Heart left ventricle (tissue), 16 donors: Measurements from ENCODE around the gene ZYG11B. TPM values are rescaled to one million over a fixed set of nuclear protein-coding genes. Genes with fewer than 3 reads are reported as not detected.

Source experiments
- ATAC-seq, 4 donors: fragments of 200-7000 bp; cut with Tn5 transposase; one replicate each; pipeline ENCODE4 v1.9.1; 2020 to 2022; ENCODE audit warnings: moderate library complexity in 4 of 4, mild to moderate bottlenecking in 3 of 4, moderate number of reproducible peaks in 1 of 4
- DNase-seq, 5 donors: peaks; one replicate each; pipeline ENCODE4 v3.0.0-alpha.2; 2020
- H3K27ac ChIP-seq, 12 donors: fragments of 200-600 bp; sonication (generic) in 4 of 12; one replicate each; pipeline versions ENCODE4 v1.5.0 to v1.8.0; 2016 to 2022; ENCODE audit warnings: mild to moderate bottlenecking in 2 of 12
- H3K27me3 ChIP-seq, 9 donors: fragments of 200-600 bp; sonication (generic) in 2 of 9; one replicate each; pipeline versions ENCODE4 v1.5.1 to v1.8.0; 2016 to 2022; ENCODE audit warnings: mild to moderate bottlenecking in 3 of 9
- H3K36me3 ChIP-seq, 9 donors: fragments of 200-600 bp; sonication (generic) in 2 of 9; one replicate each; pipeline versions ENCODE4 v1.5.0 to v1.8.0; 2018 to 2022; ENCODE audit warnings: mild to moderate bottlenecking in 2 of 9
- H3K4me1 ChIP-seq, 12 donors: fragments of 200-600 bp; sonication (generic) in 4 of 12; one replicate each; pipeline versions ENCODE4 v1.5.0 to v1.8.0; 2016 to 2022; ENCODE audit warnings: mild to moderate bottlenecking in 3 of 12
- H3K4me3 ChIP-seq, 12 donors: fragments of 200-600 bp; sonication (generic) in 4 of 12; one replicate each; pipeline versions ENCODE4 v1.5.0 to v1.8.0; 2017 to 2022; ENCODE audit warnings: mild to moderate bottlenecking in 9 of 12, moderate library complexity in 4 of 12
- H3K9me3 ChIP-seq, 12 donors: fragments of 200-600 bp; sonication (generic) in 4 of 12; one replicate each; pipeline versions ENCODE4 v1.5.0 to v1.8.0; 2016 to 2022; ENCODE audit warnings: mild to moderate bottlenecking in 1 of 12
- POLR2A ChIP-seq, 2 donors: fragments of 450-650 bp; IDR thresholded peaks; one replicate each; pipeline ENCODE4 v1.6.1; 2017; ENCODE audit warnings: antibody characterized with exemption in 2 of 2, mild to moderate bottlenecking in 2 of 2, moderate library complexity in 2 of 2
- WGBS, 4 donors: extraction: QIAGEN DNeasy Blood & Tissue Kit in 2 of 4; methylation state at CpG; one replicate each; pipeline versions ENCODE4 v1.1.5 to v1.1.7; 2013 to 2018; 5-methylcytosine and 5-hydroxymethylcytosine counted together
- intact Hi-C, 10 donors: fragments of 100-400 bp; cut with DNase I; formaldehyde crosslinking; loops; one replicate each; pipeline versions ENCODE4 v1.11.1 to v1.14.2; 2022
- polyA plus RNA-seq, 2 donors: library from polyadenylated mRNA; stranded (reverse); fragments of 200-250 nt; gene quantifications; one replicate each; pipeline ENCODE4 v1.2.3, GENCODE V29; 2013
- total RNA-seq, 9 donors: library from RNA; depleted of rRNA in 2 of 9; stranded (reverse); fragments of >200 nt in 2 of 9; fragmentation: NEBNext Ultra II Directional in 3 of 9; extraction: Animal tissue kit (Norgen Biotek cat#: 25700) in 3 of 9; gene quantifications; one replicate each; pipeline versions ENCODE4 v1.1.0 to v1.2.4, GENCODE V29; 2016 to 2023
- TF ChIP-seq, protein P1 (sequence below), 12 donors: fragments of 200-600 bp; sonication (generic) in 4 of 12; IDR thresholded peaks; one replicate each; pipeline versions ENCODE4 v1.5.0 to v1.8.0; 2018 to 2022; ENCODE audit warnings: antibody characterized with exemption in 12 of 12, mild to moderate bottlenecking in 5 of 12
- donor health status: ischemic (EF 13 %, LVEDD 7.1; RV severe dilation, severe dysfunction).
- donor health status: healthy with polysubstance abuse.
- donor health status: DM: no; HTN: yes; CAD: no.
- donor health status: DM: no; HTN: no; CAD: no.
- donor health status: ischemic (EF 25% LVEDD 6.9; RV normal size, moderate dysfunction).
- donor health status: ischemic (EF 25% LVEDD 5.7; RV mildly dilated, moderate dysfunction).
- donor health status: healthy.
- donor health status: DM: yes; HTN: yes; CAD: no.
- donor health status: ischemic (EF 35%, LVEDD 5.7; RV mildly dilated, moderate dysfunction).
- donor health status: nonischemic (EF 11% LVEDD 7.7; RV severe dilation, severe dysfunction).
- donor health status: DM: yes; HTN: yes; CAD: no.
- donor health status: PGD.
- donor health status: ischemic (EF 29% LVEDD 5.4; RV normal size, mild dysfunction).
- donor health status: nonischemic (EF 23%, LVEDD 6.1; RV moderate dilation, normal function).

Gene ZYG11B
- total and polyA plus RNA-seq, 11 donors = 16.6 to 85.4 (median 62.6) TPM

DNA sequence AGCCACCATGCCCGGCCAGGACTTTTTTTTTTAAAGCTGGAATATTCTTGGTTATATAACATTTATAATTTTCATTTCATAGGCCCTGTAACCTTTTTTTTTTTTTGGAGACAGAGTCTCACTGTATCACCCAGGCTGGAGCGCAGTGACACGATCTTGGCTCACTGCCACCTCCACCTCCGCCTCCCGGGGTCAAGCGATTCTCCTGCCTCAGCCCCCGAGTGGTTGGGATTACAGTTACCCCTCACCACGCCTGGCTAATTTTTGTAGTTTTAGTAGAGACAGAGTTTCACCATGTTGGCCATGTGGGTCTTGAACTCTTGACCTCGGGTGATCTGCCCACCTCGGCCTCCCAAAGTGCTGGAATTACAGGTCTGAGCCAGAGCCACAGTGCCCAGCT is 12.6 kb downstream of the ZYG11B start:
- ATAC-seq (peak in 2 of 4 donors; percentile 29 to 59), DNase-seq (peak in 3 of 5 donors; percentile 29 to 51 (median 45))
- peaks cover 0 to 52% (median 23%) of the 10 kb centered on the region in 12 donors for H3K4me1 ChIP-seq
- peak overlapping the region in 10 of 12 donors; percentile 20 to 73 (median 58) for H3K27ac ChIP-seq
- no peaks in the 10 kb centered on the region for H3K27me3 ChIP-seq
- WGBS, 4 donors = 44 to 60% (median 49%) methylated on average over 10 of the region's 10 CpGs
- no peaks in the 10 kb centered on the region for H3K9me3 ChIP-seq
- no peak overlapping the region for H3K4me3 ChIP-seq
- H3K36me3 ChIP-seq = no peaks in the 10 kb centered on the region
- TF ChIP-seq POLR2A (IDR thresholded peaks at IDR 0.05) = no peak
- TF ChIP-seq, protein P1, sequence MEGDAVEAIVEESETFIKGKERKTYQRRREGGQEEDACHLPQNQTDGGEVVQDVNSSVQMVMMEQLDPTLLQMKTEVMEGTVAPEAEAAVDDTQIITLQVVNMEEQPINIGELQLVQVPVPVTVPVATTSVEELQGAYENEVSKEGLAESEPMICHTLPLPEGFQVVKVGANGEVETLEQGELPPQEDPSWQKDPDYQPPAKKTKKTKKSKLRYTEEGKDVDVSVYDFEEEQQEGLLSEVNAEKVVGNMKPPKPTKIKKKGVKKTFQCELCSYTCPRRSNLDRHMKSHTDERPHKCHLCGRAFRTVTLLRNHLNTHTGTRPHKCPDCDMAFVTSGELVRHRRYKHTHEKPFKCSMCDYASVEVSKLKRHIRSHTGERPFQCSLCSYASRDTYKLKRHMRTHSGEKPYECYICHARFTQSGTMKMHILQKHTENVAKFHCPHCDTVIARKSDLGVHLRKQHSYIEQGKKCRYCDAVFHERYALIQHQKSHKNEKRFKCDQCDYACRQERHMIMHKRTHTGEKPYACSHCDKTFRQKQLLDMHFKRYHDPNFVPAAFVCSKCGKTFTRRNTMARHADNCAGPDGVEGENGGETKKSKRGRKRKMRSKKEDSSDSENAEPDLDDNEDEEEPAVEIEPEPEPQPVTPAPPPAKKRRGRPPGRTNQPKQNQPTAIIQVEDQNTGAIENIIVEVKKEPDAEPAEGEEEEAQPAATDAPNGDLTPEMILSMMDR (IDR thresholded peaks at IDR 0.05) = no peak
- intact Hi-C loops = no loop called here

DNA sequence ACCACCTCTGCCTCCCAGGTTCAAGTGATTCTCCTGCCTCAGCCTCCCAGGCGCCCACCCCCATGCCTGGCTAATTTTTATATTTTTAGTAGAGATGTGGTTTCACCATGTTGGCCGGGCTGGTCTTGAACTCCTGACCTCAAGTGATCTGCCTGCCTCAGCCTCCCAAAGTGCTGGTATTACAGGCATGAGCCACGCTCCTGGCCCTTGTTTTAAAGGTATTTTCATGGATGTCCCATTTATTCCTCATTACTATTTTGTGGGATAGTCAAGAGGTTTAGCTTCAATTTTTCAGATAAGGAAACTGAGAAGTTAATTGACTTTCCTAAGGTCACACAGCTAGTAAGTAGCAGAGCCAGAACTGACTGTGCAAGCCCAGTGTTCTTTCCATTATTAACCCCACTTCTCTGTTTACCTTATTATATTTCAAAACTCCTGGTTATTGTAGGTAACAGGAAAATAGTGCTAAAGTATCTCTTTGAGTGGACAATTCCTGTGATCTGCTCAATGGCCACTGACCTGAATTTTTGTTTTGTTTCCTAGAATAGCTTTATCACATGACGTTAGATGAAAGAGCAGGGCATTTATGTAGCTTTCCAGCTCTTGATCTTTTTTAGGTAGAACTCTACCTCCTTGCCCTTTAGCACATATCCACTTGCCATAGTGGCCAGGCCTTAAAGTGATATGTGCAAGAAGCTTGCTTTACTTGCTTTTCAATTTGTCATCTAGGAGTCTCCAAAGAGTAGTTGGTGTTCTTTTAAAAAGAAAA is 13.6 kb downstream of the ZYG11B start:
- Histone ChIP-seq H3K9me3 (no peaks in the 10 kb centered on the region), H3K27me3 (no peaks in the 10 kb centered on the region), H3K4me3 (no peak overlapping the region), H3K27ac (peak overlapping the region in 10 of 12 donors; percentile 20 to 73 (median 58)), H3K4me1 (peaks cover 0 to 55% (median 28%) of the 10 kb centered on the region in 12 donors), H3K36me3 (no peaks in the 10 kb centered on the region)
- TF ChIP-seq, protein P1 (IDR thresholded peaks at IDR 0.05) = no peak
- TF ChIP-seq POLR2A (IDR thresholded peaks at IDR 0.05) = no peak
- DNase-seq = no peak
- 78 to 81% (median 79%) methylated on average over 4 of the region's 4 CpGs for WGBS, 4 donors
- peak in 3 of 4 donors; percentile 21 to 27 (median 23) for ATAC-seq
- intact Hi-C loops = no loop called here

DNA sequence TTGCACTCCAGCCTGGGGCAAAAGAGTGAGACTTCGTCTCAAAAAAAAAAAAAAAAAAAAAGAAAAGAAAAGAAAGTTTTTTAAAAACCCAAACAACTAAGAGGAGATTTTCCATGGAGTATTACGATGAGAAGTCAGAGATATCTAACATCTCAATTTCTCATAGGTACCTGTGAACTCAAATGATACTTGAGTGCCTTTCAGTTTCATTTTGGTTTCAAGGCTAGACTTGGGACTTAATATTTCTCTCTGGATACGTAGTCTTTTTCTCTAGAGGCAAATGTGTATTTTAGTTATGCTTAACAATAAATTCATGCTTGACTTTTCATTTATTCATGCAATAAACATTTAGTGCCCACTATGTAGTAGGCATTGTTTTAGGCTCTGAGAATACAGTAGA is 15.0 kb downstream of the ZYG11B start:
- H3K4me3 ChIP-seq = no peak overlapping the region
- intact Hi-C loops = no loop called here
- no peaks in the 10 kb centered on the region for H3K27me3 ChIP-seq
- H3K36me3 ChIP-seq = no peaks in the 10 kb centered on the region
- peaks cover 0 to 57% (median 29%) of the 10 kb centered on the region in 12 donors for H3K4me1 ChIP-seq
- H3K27ac ChIP-seq = peak overlapping the region in 4 of 12 donors; percentile 33 to 73 (median 56)
- no peak for TF ChIP-seq POLR2A (IDR thresholded peaks at IDR 0.05)
- TF ChIP-seq, protein P1 (IDR thresholded peaks at IDR 0.05) = no peak
- ATAC-seq (no peak), DNase-seq (no peak)
- WGBS, 4 donors = 88 to 90% (median 89%) methylated on average over 3 of the region's 3 CpGs
- no peaks in the 10 kb centered on the region for H3K9me3 ChIP-seq

DNA sequence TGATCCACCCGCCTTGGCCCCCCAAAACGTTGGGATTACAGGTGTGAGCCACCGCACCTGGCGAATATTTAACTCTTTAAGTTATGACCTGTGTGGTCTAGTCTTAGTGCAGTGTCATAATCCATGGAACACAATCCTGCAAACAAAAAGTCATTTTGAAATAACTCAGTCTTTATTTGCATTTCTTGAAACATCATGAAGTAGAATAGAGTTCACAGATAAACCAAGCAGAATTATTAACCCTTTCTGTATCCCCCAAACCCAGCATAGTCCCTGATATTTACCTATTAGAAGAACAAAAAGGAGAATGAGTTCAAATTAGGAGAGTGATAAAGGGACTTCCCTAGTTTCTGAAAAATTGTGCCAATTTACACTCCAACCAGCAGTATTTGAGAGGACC is 19.9 kb downstream of the ZYG11B start:
- ATAC-seq = no peak
- intact Hi-C loops = no loop called here
- H3K9me3 ChIP-seq = no peaks in the 10 kb centered on the region
- no peaks in the 10 kb centered on the region for H3K27me3 ChIP-seq
- H3K27ac ChIP-seq = no peak overlapping the region
- H3K4me1 ChIP-seq = peaks cover 0 to 63% (median 23%) of the 10 kb centered on the region in 12 donors
- no peak for TF ChIP-seq POLR2A (IDR thresholded peaks at IDR 0.05)
- TF ChIP-seq, protein P1 (IDR thresholded peaks at IDR 0.05) = no peak
- WGBS, 4 donors = 85 to 96% (median 89%) methylated on average over 4 of the region's 4 CpGs
- no peak overlapping the region for H3K4me3 ChIP-seq
- no peak for DNase-seq
- H3K36me3 ChIP-seq = no peaks in the 10 kb centered on the region
